HG03457 (cell line): ENCODE results near the gene PPP1CA.

Experiments used
- ATAC-seq: cut with Tn5 transposase; IDR thresholded peaks from one replicate; pipeline ENCODE4 v1.9.1; 2021; ENCODE audit warnings: moderate number of reproducible peaks; ENCODE audit not compliant: unreplicated experiment

Gene PPP1CA

GRCh38 chr11:67418476-67419281 is 17.0 kb upstream of the PPP1CA start:
- no peak for ATAC-seq

GRCh38 chr11:67417425-67417824 is 15.8 kb upstream of the PPP1CA start:
- ATAC-seq, result no peak

- no peak for ATAC-seq
Observed at GRCh38 chr11:67416416-67417335, 15.0 kb upstream of the PPP1CA start.

- no peak for ATAC-seq
Observed at GRCh38 chr11:67415501-67416304, 14.0 kb upstream of the PPP1CA start, which contains the start of gene CARNS1. Gene CARNS1, plus strand, starts transcription at chr11:67415678. Its CDS starts 522 bp downstream, at chr11:67416200.

GRCh38 chr11:67413266-67413849 is 11.7 kb upstream of the PPP1CA start:
- no peak for ATAC-seq

- ATAC-seq, result no peak
Observed at GRCh38 chr11:67412495-67413179, 11.0 kb upstream of the PPP1CA start.

GRCh38 chr11:67411785-67412152 is 10.1 kb upstream of the PPP1CA start:
- no peak for ATAC-seq

GRCh38 chr11:67410984-67411784 is 9.5 kb upstream of the PPP1CA start:
- ATAC-seq, result no peak

- no peak for ATAC-seq
Observed at GRCh38 chr11:67410369-67410831, 8.7 kb upstream of the PPP1CA start.

- no peak for ATAC-seq
Observed at GRCh38 chr11:67409781-67410368, 8.2 kb upstream of the PPP1CA start.

- no peak for ATAC-seq
Observed at GRCh38 chr11:67409261-67409666, 7.6 kb upstream of the PPP1CA start.

GRCh38 chr11:67408437-67409200 is 7.0 kb upstream of the PPP1CA start:
- no peak for ATAC-seq

- no peak for ATAC-seq
Observed at GRCh38 chr11:67407688-67408163, 6.1 kb upstream of the PPP1CA start.

- no peak for ATAC-seq
Observed at GRCh38 chr11:67406969-67407687, 5.5 kb upstream of the PPP1CA start.

- ATAC-seq, result no peak
Observed at GRCh38 chr11:67406420-67406968, 4.8 kb upstream of the PPP1CA start.

GRCh38 chr11:67405688-67406339 is 4.2 kb upstream of the PPP1CA start:
- ATAC-seq, result no peak
